K562 (cell line): ENCODE results near the gene NDUFB5. TPM values are rescaled to one million over a fixed set of nuclear protein-coding genes. Genes with fewer than 3 reads are reported as not detected.

Source experiments
- ATAC-seq: fragments of 200-7000 bp; cut with Tn5 transposase; 3 replicates; pipeline ENCODE4 v1.9.1; 2020; ENCODE audit warnings: moderate library complexity
- BruUV-seq: library from RNA; stranded (reverse); fragments of 400-500 nt; replicated peaks from 2 replicates; lab custom pipeline; 2021; lab: Mats Ljungman, UMichigan
- CTCF ChIA-PET: fragments of 300-600 bp; formaldehyde crosslinking; extraction: SDS; loops from one replicate; lab custom pipeline; 2021; ENCODE audit warnings: low intra/inter-chr PET ratio; lab: Yijun Ruan, JAX
- POLR2A ChIA-PET: fragments of 300-600, 350-650 bp; sonication (Branson Sonifier 250); formaldehyde crosslinking; extraction: SDS; loops from one replicate; lab custom pipeline; 2021; ENCODE audit warnings: antibody characterized with exemption, inconsistent platforms; lab: Yijun Ruan, JAX
- DNase-seq, 4 experiments: peaks; one replicate each; pipeline versions ENCODE4 v3.0.0 to v3.0.0-alpha.2; 2011 to 2018; ENCODE audit warnings: low spot score in 3 of 4, mixed read lengths in 3 of 4; ENCODE audit errors: extremely low read depth in 1 of 4
- FAIRE-seq: peaks from 2 replicates; lab custom pipeline; 2011; peaks lifted over from hg19 to GRCh38; lab: Jason Lieb, UNC
- H2AFZ ChIP-seq: 2 replicates; pipeline ENCODE4 v1.6.0; 2011; ENCODE audit warnings: low read depth, low read length, control low read depth, inconsistent platforms
- H3K27ac ChIP-seq: fragments of 200-600 bp; 3 replicates; pipeline ENCODE4 v1.8.0; 2011; ENCODE audit warnings: low read depth, mild to moderate bottlenecking, control low read depth, inconsistent platforms, low read length, moderate library complexity, mixed read lengths; ENCODE audit errors: extremely low read depth
- H3K27me3 ChIP-seq, 2 experiments: fragments of 300-600 bp in 1 of 2; 2 replicates in 1 of 2; 3 replicates in 1 of 2; pipeline versions ENCODE4 v1.6.0 to v1.8.0; 2011; ENCODE audit warnings: inconsistent platforms in 2 of 2, low read length in 2 of 2, mild to moderate bottlenecking in 1 of 2, mixed read lengths in 1 of 2, moderate library complexity in 1 of 2; ENCODE audit not compliant: control insufficient read depth in 2 of 2, insufficient read depth in 2 of 2
- H3K36me3 ChIP-seq: fragments of 300-600 bp; 3 replicates; pipeline ENCODE4 v1.8.0; 2011; ENCODE audit warnings: mild to moderate bottlenecking, low read length, inconsistent platforms; ENCODE audit not compliant: control insufficient read depth, insufficient read depth
- H3K4me1 ChIP-seq, 2 experiments: fragments of 200-600 bp in 1 of 2; replicated peaks in 1 of 2; 2 replicates in 1 of 2; 3 replicates in 1 of 2; pipeline versions ENCODE4 v1.5.1 to v1.8.0; 2011; ENCODE audit warnings: inconsistent platforms in 2 of 2, low read length in 2 of 2, mild to moderate bottlenecking in 1 of 2, mixed read lengths in 1 of 2, moderate library complexity in 1 of 2; ENCODE audit not compliant: control insufficient read depth in 2 of 2, insufficient read depth in 2 of 2
- H3K4me2 ChIP-seq: 2 replicates; pipeline ENCODE4 v1.6.1; 2011; ENCODE audit warnings: low read length, control low read depth, inconsistent platforms, mixed read lengths; ENCODE audit not compliant: insufficient read depth
- H3K4me3 ChIP-seq: fragments of 200-600 bp; sonication (generic), shearing (Covaris generic); 2 replicates; pipeline ENCODE4 v1.5.1; 2016; ENCODE audit warnings: control low read depth, inconsistent platforms
- H3K79me2 ChIP-seq: fragments of 200-600 bp; 3 replicates; pipeline ENCODE4 v1.8.0; 2011; ENCODE audit warnings: low read length, inconsistent platforms; ENCODE audit not compliant: control insufficient read depth, insufficient read depth
- H3K9ac ChIP-seq, 2 experiments: 2 replicates each; pipeline versions ENCODE4 v1.6.0 to v1.6.1; 2011; ENCODE audit warnings: low read depth in 2 of 2, low read length in 2 of 2, control low read depth in 1 of 2, inconsistent platforms in 1 of 2, mild to moderate bottlenecking in 1 of 2, mixed read lengths in 1 of 2; ENCODE audit not compliant: insufficient read depth in 1 of 2
- H3K9me1 ChIP-seq: one replicate; pipeline ENCODE4 v1.6.0; 2011; ENCODE audit warnings: inconsistent platforms, mild to moderate bottlenecking, low read length, moderate library complexity; ENCODE audit not compliant: control insufficient read depth, insufficient read depth
- H3K9me3 ChIP-seq: replicated peaks from 2 replicates; pipeline ENCODE4 v1.5.1; 2011; ENCODE audit warnings: low read depth, low read length, inconsistent platforms; ENCODE audit not compliant: control insufficient read depth, insufficient read depth
- H4K20me1 ChIP-seq: replicated peaks from 2 replicates; pipeline ENCODE4 v1.6.1; 2011; ENCODE audit warnings: low read length, inconsistent platforms, mixed read lengths; ENCODE audit not compliant: control insufficient read depth, insufficient read depth
- GABPA ChIP-seq: fragments of 200-800 bp; sonication (Bioruptor generic); conservative IDR thresholded peaks from 2 replicates; pipeline ENCODE4 v1.6.1; 2016; ENCODE audit warnings: low read depth, missing genetic modification characterization, missing compliant biosample characterization
- GTF2A2 ChIP-seq: IDR thresholded peaks from 2 replicates; pipeline ENCODE4 v1.6.1; 2016; ENCODE audit warnings: mild to moderate bottlenecking, missing genetic modification characterization, missing compliant biosample characterization
- HNRNPH1 ChIP-seq: fragments of 200-400 bp; formaldehyde crosslinking; optimal IDR thresholded peaks from 2 replicates; pipeline ENCODE3; 2017; ENCODE audit warnings: low read depth, mild to moderate bottlenecking, low read length, moderate library complexity
- HSF4 ChIP-seq: fragments of 250-450 bp; sonication (Bioruptor Pico); IDR thresholded peaks from 2 replicates; pipeline ENCODE4 v2.1.2; 2022; ENCODE audit warnings: mild to moderate bottlenecking, moderate library complexity, borderline replicate concordance
- IRF9 ChIP-seq: fragments of 450-650 bp; IDR thresholded peaks from 2 replicates; pipeline ENCODE4 v1.6.1; 2016; ENCODE audit warnings: missing biosample characterization, missing genetic modification characterization
- KDM4B ChIP-seq, 2 experiments: fragments of 450-650 bp in 1 of 2; sonication (generic) in 1 of 2; IDR thresholded peaks; 2 replicates each; pipeline ENCODE4 v1.6.1; 2016 to 2017; ENCODE audit warnings: borderline replicate concordance in 2 of 2, antibody characterized with exemption in 1 of 2, low read depth in 1 of 2, mild to moderate bottlenecking in 1 of 2
- KLF10 ChIP-seq: fragments of 250-450 bp; sonication (Bioruptor Pico); IDR thresholded peaks from 2 replicates; pipeline ENCODE4 v1.6.1; 2021; ENCODE audit warnings: matching md5 sums
- NR1H2 ChIP-seq: sonication (generic); formaldehyde crosslinking; IDR thresholded peaks from 2 replicates; pipeline ENCODE4 v1.4.0; 2020; ENCODE audit warnings: mild to moderate bottlenecking, missing genetic modification reagents
- PCBP1 ChIP-seq: fragments of 200-400 bp; formaldehyde crosslinking; IDR thresholded peaks from 2 replicates; pipeline ENCODE4 v1.6.1; 2018; ENCODE audit warnings: mild to moderate bottlenecking, low read depth, low read length; ENCODE audit not compliant: poor library complexity, severe bottlenecking
- PHB ChIP-seq: fragments of 250-450 bp; sonication (Bioruptor Pico); IDR thresholded peaks from 2 replicates; pipeline ENCODE4 v1.5.0; 2021
- SRSF9 ChIP-seq: fragments of 200-400 bp; formaldehyde crosslinking; IDR thresholded peaks from 2 replicates; pipeline ENCODE4 v1.6.1; 2017; ENCODE audit warnings: low read depth, low read length, borderline replicate concordance
- TAF9B ChIP-seq: fragments of 450-650 bp; IDR thresholded peaks from 2 replicates; pipeline ENCODE4 v1.6.1; 2018; ENCODE audit warnings: mild to moderate bottlenecking; ENCODE audit not compliant: partially characterized antibody
- YBX1 ChIP-seq: fragments of 450-650 bp; IDR thresholded peaks from 2 replicates; pipeline ENCODE4 v1.7.1; 2016; ENCODE audit warnings: mild to moderate bottlenecking
- YY1 ChIP-seq, 3 experiments: IDR thresholded peaks; 2 replicates each; pipeline ENCODE4 v1.6.1; 2011; ENCODE audit warnings: low read length in 2 of 3, mild to moderate bottlenecking in 2 of 3, moderate library complexity in 2 of 3, borderline replicate concordance in 1 of 3, control low read depth in 1 of 3, low read depth in 1 of 3; ENCODE audit not compliant: insufficient read depth in 3 of 3, insufficient replicate concordance in 2 of 3, control insufficient read depth in 1 of 3, insufficient read length in 1 of 3; ENCODE audit errors: extremely low read depth in 1 of 3
- ZNF3 ChIP-seq: fragments of 250-450 bp; sonication (Bioruptor Pico); IDR thresholded peaks from 2 replicates; pipeline ENCODE4 v1.5.0; 2021; ENCODE audit warnings: mild to moderate bottlenecking, moderate library complexity
- ZNF766 ChIP-seq: fragments of 200-800 bp; sonication (Bioruptor generic); conservative IDR thresholded peaks from 2 replicates; pipeline ENCODE4 v1.6.1; 2016; ENCODE audit warnings: missing genetic modification characterization, missing compliant biosample characterization
- WGBS: fragments of 100-300 bp; shearing (Covaris generic); methylation state at CpG from one replicate; pipeline ENCODE4 v1.1.6; 2016; ENCODE audit warnings: low coverage, mixed read lengths; ENCODE audit not compliant: insufficient coverage; ENCODE audit errors: missing lambda C conversion rate; 5-methylcytosine and 5-hydroxymethylcytosine counted together
- in situ Hi-C: fragments of 300-500 bp; cut with MboI; formaldehyde crosslinking; loops from 4 replicates; pipeline ENCODE4 v1.15.0; 2018; ENCODE audit warnings: inconsistent platforms, mixed read lengths
- intact Hi-C: fragments of 100-400 bp; cut with micrococcal nuclease; formaldehyde crosslinking; loops from 2 replicates; pipeline ENCODE4 v1.14.2; 2022
- polyA plus RNA-seq, 8 experiments: library from polyadenylated mRNA; depleted of rRNA in 4 of 8; stranded (reverse) in 5 of 8; unstranded in 3 of 8; fragments of >200 nt; fragmentation: Nextera tagmentation in 2 of 8; fragmentation: Illumina TruSeq in 1 of 8; extraction: Ambion mirVana in 2 of 8; extraction: Trizol in 1 of 8; gene quantifications; 2 replicates each; pipeline versions ENCODE4 v1.2.1 to v1.2.3, GENCODE V29; 2011 to 2014; ENCODE audit warnings: inconsistent platforms in 1 of 8, missing spikeins in 1 of 8
- total RNA-seq, 7 experiments: library from RNA; depleted of rRNA in 6 of 7; stranded (reverse); fragments of >200 nt in 6 of 7; fragmentation: Illumina TruSeq in 2 of 7; extraction: Trizol in 2 of 7; gene quantifications; 2 replicates each; pipeline versions ENCODE4 v1.2.1 to v1.2.3, GENCODE V29; 2011 to 2021; ENCODE audit warnings: low replicate concordance in 1 of 7

NDUFB5 gene
- total and polyA plus RNA-seq, 9 of the 15 experiments (the other 6 are each of a cell fraction or from before 2014, with no cell fraction given), result 128 to 466 (median 176) TPM

- DNase-seq (no peak), ATAC-seq (no peak), FAIRE-seq (no peak)
- Histone ChIP-seq H3K9ac (no peak overlapping the region), H3K27ac (no peak overlapping the region), H3K4me2 (no peak overlapping the region), H4K20me1 (0 out of 2 replicates have a peak, but pooled peaks cover 3% of the 10 kb centered on the region), H3K4me1 (no peaks in the 10 kb centered on the region), H3K9me1 (no peaks in the 10 kb centered on the region), H3K36me3 (no peaks in the 10 kb centered on the region), H3K9me3 (no peaks in the 10 kb centered on the region), H3K4me3 (no peak overlapping the region), H2AFZ (no peak overlapping the region), H3K79me2 (no peaks in the 10 kb centered on the region), H3K27me3 (peaks cover 9 to 30% of the 10 kb centered on the region in 2 experiments)
- BruUV-seq, result no TSS peak
- intact Hi-C loops (no loop called here), in situ Hi-C loops (no loop called here)
- 35% methylated on average over 15 of the region's 15 CpGs for WGBS
- TF ChIP-seq GTF2A2 (tag) (no peak), ZNF766 (CRISPR knock-in tag) (no peak), HSF4 (CRISPR knock-in tag) (no peak), PHB (CRISPR knock-in tag) (no peak), KDM4B (IDR thresholded peaks at IDR 0.05; ENCODE audit: borderline replicate concordance in 2 of 2, low read depth in 1 of 2) (no peak), NR1H2 (CRISPR knock-in tag) (no peak)
- ChIA-PET CTCF (no interaction called here), POLR2A (no interaction called here)
Measured at GRCh38 chr3:179671747-179672242, 67.2 kb downstream of the NDUFB5 start.

GRCh38 chr3:179672918-179673317, 68.3 kb downstream of the NDUFB5 start:
- Histone ChIP-seq H4K20me1 (0 out of 2 replicates have a peak, but pooled peaks cover 3% of the 10 kb centered on the region), H3K36me3 (no peaks in the 10 kb centered on the region), H3K4me2 (no peak overlapping the region), H3K79me2 (no peaks in the 10 kb centered on the region), H3K27me3 (peaks cover 9 to 22% of the 10 kb centered on the region in 2 experiments; a peak in 3 of 5 replicates), H3K27ac (no peak overlapping the region), H3K4me3 (no peak overlapping the region), H3K9me3 (no peaks in the 10 kb centered on the region), H2AFZ (no peak overlapping the region), H3K4me1 (no peaks in the 10 kb centered on the region), H3K9ac (no peak overlapping the region), H3K9me1 (no peaks in the 10 kb centered on the region)
- 6% methylated on average over 4 of the region's 4 CpGs for WGBS
- FAIRE-seq, result no peak
- intact Hi-C loops (no loop called here), in situ Hi-C loops (no loop called here)
- CTCF ChIA-PET, result no interaction called here
- BruUV-seq, result no TSS peak
- POLR2A ChIA-PET, result interaction anchor here (0.7 to 0.9 kb wide), 2 partner anchors 11 to 52 kb away, joined by 3 read pairs; no protein-coding TSS in a partner anchor
- ATAC-seq, result no peak
- DNase-seq, result no peak
- TF ChIP-seq YY1 (IDR thresholded peaks at IDR 0.05; ENCODE audit: borderline replicate concordance in 1 of 3, control insufficient read depth in 1 of 3, extremely low read depth in 1 of 3, insufficient read depth in 3 of 3, insufficient read length in 1 of 3, insufficient replicate concordance in 2 of 3, low read depth in 1 of 3, low read length in 2 of 3) (no peak), PCBP1 (no peak), YBX1 (no peak), ZNF3 (no peak), TAF9B (no peak), IRF9 (no peak), SRSF9 (no peak), KLF10 (CRISPR knock-in tag) (no peak), GABPA (tag) (no peak), HNRNPH1 (no peak)
